Neural cell (in vitro differentiated cells): ENCODE results near the gene VWC2. TPM values are rescaled to one million over a fixed set of nuclear protein-coding genes. Genes with fewer than 3 reads are reported as not detected.
"Not testable (repeated sequence)": the region's sequence is repeated elsewhere in the genome, so short reads cannot be mapped to it uniquely, and the experiment has no call there.

Experiments used
- H2AFZ ChIP-seq: fragments of 200-600, 300-800 bp; sonication (generic), shearing (Covaris generic); 2 replicates; pipeline ENCODE4 v1.6.0; 2014; ENCODE audit warnings: low read depth, mild to moderate bottlenecking, antibody characterized with exemption, low read length, moderate library complexity
- H3F3A ChIP-seq: fragments of 200-600 bp; shearing (Covaris generic); 2 replicates; pipeline ENCODE4 v1.6.1; 2016; ENCODE audit warnings: mild to moderate bottlenecking, moderate library complexity, mixed read lengths, antibody characterized with exemption, low read length; ENCODE audit not compliant: insufficient read depth, poor library complexity, severe bottlenecking
- H3K27ac ChIP-seq: fragments of 200-600, 300-800 bp; sonication (generic), shearing (Covaris generic); 2 replicates; pipeline ENCODE4 v1.5.1; 2014; ENCODE audit warnings: mild to moderate bottlenecking, low read length, moderate library complexity
- H3K27me3 ChIP-seq: fragments of 300-800, 200-600 bp; sonication (generic), shearing (Covaris generic); 2 replicates; pipeline ENCODE4 v1.6.0; 2014; ENCODE audit warnings: mild to moderate bottlenecking, low read depth, low read length, moderate library complexity; ENCODE audit not compliant: insufficient read depth
- H3K36me3 ChIP-seq: fragments of 300-800, 200-600 bp; sonication (generic), shearing (Covaris generic); 2 replicates; pipeline ENCODE4 v1.5.1; 2014; ENCODE audit warnings: mild to moderate bottlenecking, antibody characterized with exemption, low read length, moderate library complexity; ENCODE audit not compliant: insufficient read depth
- H3K4me2 ChIP-seq: fragments of 300-800, 200-600 bp; sonication (generic), shearing (Covaris generic); 2 replicates; pipeline ENCODE4 v1.6.0; 2014; ENCODE audit warnings: mild to moderate bottlenecking, low read length
- H3K4me3 ChIP-seq: fragments of 300-800, 200-600 bp; sonication (generic), shearing (Covaris generic); 2 replicates; pipeline ENCODE4 v1.5.1; 2014; ENCODE audit warnings: mild to moderate bottlenecking, low read length, moderate library complexity
- H3K79me2 ChIP-seq: fragments of 200-600 bp; shearing (Covaris generic); replicated peaks from 2 replicates; pipeline ENCODE4 v1.6.0; 2014; ENCODE audit warnings: mild to moderate bottlenecking, low read length, moderate library complexity; ENCODE audit not compliant: insufficient read depth
- H3K9ac ChIP-seq: fragments of 300-800, 200-600 bp; sonication (generic), shearing (Covaris generic); 2 replicates; pipeline ENCODE4 v1.6.1; 2016; ENCODE audit warnings: mild to moderate bottlenecking, low read length, mixed read lengths
- H3K9me2 ChIP-seq: fragments of 200-600 bp; shearing (Covaris generic); 2 replicates; pipeline ENCODE4 v1.6.1; 2016; ENCODE audit warnings: mild to moderate bottlenecking, low read length, mixed read lengths; ENCODE audit not compliant: insufficient read depth
- H3K9me3 ChIP-seq: fragments of 200-600, 300-800 bp; sonication (generic), shearing (Covaris generic); 2 replicates; pipeline ENCODE4 v1.6.1; 2016; ENCODE audit warnings: mild to moderate bottlenecking, mixed run types, low read length, moderate library complexity, mixed read lengths
- H4K20me1 ChIP-seq: fragments of 200-600 bp; shearing (Covaris generic); 2 replicates; pipeline ENCODE4 v1.6.1; 2016; ENCODE audit warnings: mild to moderate bottlenecking, mixed run types; ENCODE audit not compliant: insufficient read depth
- CTCF ChIP-seq: fragments of 450-650 bp; IDR thresholded peaks from 2 replicates; pipeline ENCODE4 v1.5.1; 2014; ENCODE audit warnings: antibody characterized with exemption, mild to moderate bottlenecking, moderate library complexity; ENCODE audit not compliant: poor library complexity, severe bottlenecking
- EP300 ChIP-seq: fragments of 450-650 bp; conservative IDR thresholded peaks from 2 replicates; pipeline ENCODE4 v1.6.1; 2014; ENCODE audit warnings: antibody characterized with exemption, mild to moderate bottlenecking, moderate library complexity; ENCODE audit not compliant: poor library complexity, severe bottlenecking
- EZH2 ChIP-seq: fragments of 200-600, 300-800 bp; shearing (Covaris generic), sonication (generic); IDR thresholded peaks from 2 replicates; pipeline ENCODE4 v1.6.1; 2014; ENCODE audit warnings: antibody characterized with exemption, low read length, borderline replicate concordance, mild to moderate bottlenecking; ENCODE audit not compliant: insufficient read depth, poor library complexity, severe bottlenecking
- MXI1 ChIP-seq: fragments of 450-650 bp; conservative IDR thresholded peaks from 2 replicates; pipeline ENCODE4 v1.6.1; 2014; ENCODE audit warnings: antibody characterized with exemption, mild to moderate bottlenecking; ENCODE audit not compliant: poor library complexity, severe bottlenecking
- POLR2AphosphoS5 ChIP-seq: IDR thresholded peaks from 2 replicates; pipeline ENCODE4 v1.6.1; 2012
- RAD21 ChIP-seq: fragments of 450-650 bp; conservative IDR thresholded peaks from 2 replicates; pipeline ENCODE4 v1.6.1; 2014; ENCODE audit warnings: antibody characterized with exemption, mild to moderate bottlenecking, moderate library complexity
- SMC3 ChIP-seq: fragments of 450-650 bp; conservative IDR thresholded peaks from 2 replicates; pipeline ENCODE4 v1.6.1; 2014; ENCODE audit warnings: antibody characterized with exemption, mild to moderate bottlenecking, moderate library complexity; ENCODE audit not compliant: poor library complexity
- TAF1 ChIP-seq: IDR thresholded peaks from 2 replicates; pipeline ENCODE4 v1.6.1; 2012; ENCODE audit warnings: low read depth
- polyA plus RNA-seq: library from polyadenylated mRNA; depleted of rRNA; stranded (reverse); fragments of >200 nt; gene quantifications from 2 replicates; pipeline ENCODE4 v1.2.3, GENCODE V29; 2014
- TF ChIP-seq, protein P1 (sequence below): IDR thresholded peaks from 2 replicates; pipeline ENCODE4 v1.6.1; 2012; ENCODE audit warnings: borderline replicate concordance

Gene VWC2
- polyA plus RNA-seq, 1 donor from 2014 or later, result 4.6 TPM

DNA sequence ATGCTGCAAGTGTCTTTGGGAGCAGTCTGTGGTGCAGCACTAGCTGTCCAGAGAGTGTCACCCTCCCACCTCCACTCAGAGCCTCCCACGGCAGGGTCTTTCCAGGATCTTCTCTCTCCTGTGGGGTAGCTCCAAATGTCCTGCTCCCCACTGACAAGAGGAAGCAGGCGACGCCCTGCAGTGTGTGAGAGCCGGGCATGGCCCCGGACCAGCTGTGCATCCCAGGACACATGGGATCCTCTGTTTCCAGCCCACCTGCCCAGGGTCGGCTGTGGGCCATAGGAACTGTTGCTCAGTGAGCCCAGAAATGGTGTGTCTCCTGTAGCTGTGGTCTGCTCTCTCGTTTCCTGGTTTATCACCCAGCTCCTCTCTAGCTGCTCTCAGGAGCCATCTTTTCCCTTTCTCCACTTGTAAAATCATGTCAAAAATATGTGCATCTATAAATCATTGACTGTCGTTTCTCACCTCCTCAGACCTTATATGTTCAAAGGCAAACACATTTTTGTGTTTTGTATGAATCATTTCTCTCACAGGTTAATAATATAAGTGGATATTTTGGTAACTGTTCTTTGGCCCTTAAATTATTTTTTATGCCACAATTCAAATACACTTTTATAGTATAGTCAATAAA lies 74.9 kb downstream of the VWC2 start:
- H3K4me3 ChIP-seq, result no peak overlapping the region
- no peaks in the 10 kb centered on the region for H3K27me3 ChIP-seq
- H3K79me2 ChIP-seq, result no peaks in the 10 kb centered on the region
- H2AFZ ChIP-seq, result no peak overlapping the region
- H3K36me3 ChIP-seq, result no peaks in the 10 kb centered on the region
- no peaks in the 10 kb centered on the region for H3K9me3 ChIP-seq
- no peak overlapping the region for H3K9ac ChIP-seq
- no peak overlapping the region for H3K27ac ChIP-seq
- TF ChIP-seq, protein P1, sequence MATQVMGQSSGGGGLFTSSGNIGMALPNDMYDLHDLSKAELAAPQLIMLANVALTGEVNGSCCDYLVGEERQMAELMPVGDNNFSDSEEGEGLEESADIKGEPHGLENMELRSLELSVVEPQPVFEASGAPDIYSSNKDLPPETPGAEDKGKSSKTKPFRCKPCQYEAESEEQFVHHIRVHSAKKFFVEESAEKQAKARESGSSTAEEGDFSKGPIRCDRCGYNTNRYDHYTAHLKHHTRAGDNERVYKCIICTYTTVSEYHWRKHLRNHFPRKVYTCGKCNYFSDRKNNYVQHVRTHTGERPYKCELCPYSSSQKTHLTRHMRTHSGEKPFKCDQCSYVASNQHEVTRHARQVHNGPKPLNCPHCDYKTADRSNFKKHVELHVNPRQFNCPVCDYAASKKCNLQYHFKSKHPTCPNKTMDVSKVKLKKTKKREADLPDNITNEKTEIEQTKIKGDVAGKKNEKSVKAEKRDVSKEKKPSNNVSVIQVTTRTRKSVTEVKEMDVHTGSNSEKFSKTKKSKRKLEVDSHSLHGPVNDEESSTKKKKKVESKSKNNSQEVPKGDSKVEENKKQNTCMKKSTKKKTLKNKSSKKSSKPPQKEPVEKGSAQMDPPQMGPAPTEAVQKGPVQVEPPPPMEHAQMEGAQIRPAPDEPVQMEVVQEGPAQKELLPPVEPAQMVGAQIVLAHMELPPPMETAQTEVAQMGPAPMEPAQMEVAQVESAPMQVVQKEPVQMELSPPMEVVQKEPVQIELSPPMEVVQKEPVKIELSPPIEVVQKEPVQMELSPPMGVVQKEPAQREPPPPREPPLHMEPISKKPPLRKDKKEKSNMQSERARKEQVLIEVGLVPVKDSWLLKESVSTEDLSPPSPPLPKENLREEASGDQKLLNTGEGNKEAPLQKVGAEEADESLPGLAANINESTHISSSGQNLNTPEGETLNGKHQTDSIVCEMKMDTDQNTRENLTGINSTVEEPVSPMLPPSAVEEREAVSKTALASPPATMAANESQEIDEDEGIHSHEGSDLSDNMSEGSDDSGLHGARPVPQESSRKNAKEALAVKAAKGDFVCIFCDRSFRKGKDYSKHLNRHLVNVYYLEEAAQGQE, result no peak
- TF ChIP-seq POLR2AphosphoS5 (no peak), MXI1 (no peak), RAD21 (no peak), SMC3 (no peak), EP300 (no peak), CTCF (no peak), TAF1 (no peak), EZH2 (no peak)
- H3F3A ChIP-seq, result no peaks in the 10 kb centered on the region
- no peak overlapping the region for H3K4me2 ChIP-seq
- H4K20me1 ChIP-seq, result no peaks in the 10 kb centered on the region
- H3K9me2 ChIP-seq, result no peaks in the 10 kb centered on the region

GRCh38 chr7:49850921-49851613 lies 77.6 kb downstream of the VWC2 start:
- no peak overlapping the region for H3K4me3 ChIP-seq
- no peaks in the 10 kb centered on the region for H4K20me1 ChIP-seq
- no peak overlapping the region for H3K27ac ChIP-seq
- no peaks in the 10 kb centered on the region for H3K36me3 ChIP-seq
- no peaks in the 10 kb centered on the region for H3K27me3 ChIP-seq
- H3K9me3 ChIP-seq, result no peaks in the 10 kb centered on the region
- no peak overlapping the region for H2AFZ ChIP-seq
- H3K9ac ChIP-seq, result no peak overlapping the region
- H3K4me2 ChIP-seq, result no peak overlapping the region
- H3K79me2 ChIP-seq, result no peaks in the 10 kb centered on the region
- no peaks in the 10 kb centered on the region for H3F3A ChIP-seq
- no peaks in the 10 kb centered on the region for H3K9me2 ChIP-seq
- TF ChIP-seq POLR2AphosphoS5 (no peak), CTCF (no peak), SMC3 (no peak), EP300 (no peak), TAF1 (no peak), MXI1 (no peak), RAD21 (no peak), EZH2 (no peak)
- TF ChIP-seq, protein P1, result no peak

DNA sequence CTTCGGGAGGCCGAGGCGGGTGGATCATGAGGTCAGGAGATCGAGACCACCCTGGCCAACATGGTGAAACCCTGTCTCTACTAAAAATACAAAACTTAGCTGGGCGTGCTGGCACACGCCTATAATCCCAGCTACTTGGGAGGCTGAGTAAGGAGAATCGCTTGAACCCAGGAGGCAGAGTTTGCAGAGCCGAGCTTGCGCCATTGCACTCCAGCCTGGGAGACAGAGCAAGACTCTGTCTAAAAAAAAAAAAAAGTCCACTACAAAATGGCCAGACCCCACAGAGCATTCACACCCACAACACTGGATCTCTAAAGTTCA lies 78.1 kb downstream of the VWC2 start:
- H3K9me2 ChIP-seq, H3F3A ChIP-seq, H3K4me2 ChIP-seq, H3K27me3 ChIP-seq, H3K9me3 ChIP-seq, H3K9ac ChIP-seq, H3K79me2 ChIP-seq, H3K4me3 ChIP-seq, H3K36me3 ChIP-seq, H3K27ac ChIP-seq, H2AFZ ChIP-seq, H4K20me1 ChIP-seq: not testable (repeated sequence)
